NCI-H2107 treated with DMSO at 0.1 percent for 48 hours (cell line): ENCODE data around the gene HBG2.

Source experiments
- DNase-seq: peaks from one replicate; lab custom pipeline; 2025; ENCODE audit not compliant: unreplicated experiment; lab: John Stamatoyannopoulos, UW

HBG2 gene

DNA sequence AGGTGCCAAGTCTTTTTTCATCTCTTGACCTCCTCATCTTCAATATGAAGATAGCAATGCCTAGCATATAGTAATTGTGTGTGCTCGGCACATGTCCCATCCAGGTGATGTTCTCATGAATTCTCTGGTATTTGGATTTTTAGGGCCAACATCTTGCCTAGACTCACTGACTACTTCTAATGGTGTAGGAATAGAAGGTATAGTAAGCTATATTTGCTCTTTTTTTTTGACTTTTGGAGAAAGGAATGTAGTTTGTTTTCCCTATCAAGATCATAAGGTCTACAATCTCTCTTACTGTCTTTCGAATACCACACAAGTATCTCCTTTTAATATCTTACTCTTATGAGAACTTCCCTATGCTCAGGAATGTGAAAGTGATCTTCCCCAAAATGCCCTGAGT lies 23.5 kb downstream of the HBG2 start:
- DNase-seq, result no peak

DNA sequence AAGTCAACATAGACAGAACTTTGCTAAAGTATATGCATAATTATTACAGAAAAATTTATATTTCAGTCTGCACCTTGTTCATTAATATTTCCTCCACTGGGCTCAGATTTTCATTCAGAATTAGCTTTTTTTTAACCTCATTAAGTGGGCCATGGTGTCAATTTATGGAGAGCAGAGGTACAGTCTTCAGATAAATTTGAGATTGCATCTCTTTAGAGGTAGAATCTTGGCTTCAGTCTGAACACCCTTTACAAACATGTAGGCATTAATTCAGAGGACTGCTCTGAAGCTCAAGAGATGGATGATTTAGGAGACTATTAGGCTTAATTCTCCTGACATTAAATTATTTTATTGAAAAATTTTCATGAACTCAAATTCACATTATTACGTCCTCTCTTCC lies 24.3 kb downstream of the HBG2 start:
- no peak for DNase-seq

DNA sequence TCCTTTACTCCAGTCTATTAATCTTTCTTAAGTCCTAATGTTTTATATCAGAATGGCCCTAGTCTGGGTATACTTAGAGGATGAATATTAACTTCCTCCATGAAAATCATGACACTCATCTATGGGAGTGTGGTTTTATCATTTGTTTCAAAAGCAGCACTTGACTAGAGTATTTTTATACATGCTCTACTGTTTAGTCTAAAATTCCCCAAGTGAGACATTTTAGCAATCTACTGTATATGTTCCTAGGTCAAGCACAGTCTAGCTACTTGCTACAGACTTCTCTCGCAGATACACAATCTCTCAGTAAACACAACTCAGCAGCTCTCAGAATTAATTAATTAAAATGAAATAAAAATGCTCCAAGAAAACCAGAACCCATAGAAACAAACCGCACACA lies 24.8 kb downstream of the HBG2 start:
- no peak for DNase-seq

- no peak for DNase-seq
These were observed 25.2 kb downstream of the HBG2 start for GRCh38 chr11:5229356-5229755.

- DNase-seq, result no peak
These were observed 26.5 kb downstream of the HBG2 start for GRCh38 chr11:5228124-5228523.

- no peak for DNase-seq
These were observed 26.9 kb downstream of the HBG2 start for GRCh38 chr11:5227681-5228080.

DNA sequence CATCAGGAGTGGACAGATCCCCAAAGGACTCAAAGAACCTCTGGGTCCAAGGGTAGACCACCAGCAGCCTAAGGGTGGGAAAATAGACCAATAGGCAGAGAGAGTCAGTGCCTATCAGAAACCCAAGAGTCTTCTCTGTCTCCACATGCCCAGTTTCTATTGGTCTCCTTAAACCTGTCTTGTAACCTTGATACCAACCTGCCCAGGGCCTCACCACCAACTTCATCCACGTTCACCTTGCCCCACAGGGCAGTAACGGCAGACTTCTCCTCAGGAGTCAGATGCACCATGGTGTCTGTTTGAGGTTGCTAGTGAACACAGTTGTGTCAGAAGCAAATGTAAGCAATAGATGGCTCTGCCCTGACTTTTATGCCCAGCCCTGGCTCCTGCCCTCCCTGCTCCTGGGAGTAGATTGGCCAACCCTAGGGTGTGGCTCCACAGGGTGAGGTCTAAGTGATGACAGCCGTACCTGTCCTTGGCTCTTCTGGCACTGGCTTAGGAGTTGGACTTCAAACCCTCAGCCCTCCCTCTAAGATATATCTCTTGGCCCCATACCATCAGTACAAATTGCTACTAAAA lies 27.8 kb downstream of the HBG2 start, which contains the start of gene HBB:
Gene HBB (minus strand): TSS at position 340 of the 579 bp plus-strand sequence. CDS start 50 bp downstream, at position 290.
- peak; percentile 1 for DNase-seq

DNA sequence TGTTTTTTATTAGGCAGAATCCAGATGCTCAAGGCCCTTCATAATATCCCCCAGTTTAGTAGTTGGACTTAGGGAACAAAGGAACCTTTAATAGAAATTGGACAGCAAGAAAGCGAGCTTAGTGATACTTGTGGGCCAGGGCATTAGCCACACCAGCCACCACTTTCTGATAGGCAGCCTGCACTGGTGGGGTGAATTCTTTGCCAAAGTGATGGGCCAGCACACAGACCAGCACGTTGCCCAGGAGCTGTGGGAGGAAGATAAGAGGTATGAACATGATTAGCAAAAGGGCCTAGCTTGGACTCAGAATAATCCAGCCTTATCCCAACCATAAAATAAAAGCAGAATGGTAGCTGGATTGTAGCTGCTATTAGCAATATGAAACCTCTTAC lies 29.1 kb downstream of the HBG2 start:
- DNase-seq, result no peak

DNA sequence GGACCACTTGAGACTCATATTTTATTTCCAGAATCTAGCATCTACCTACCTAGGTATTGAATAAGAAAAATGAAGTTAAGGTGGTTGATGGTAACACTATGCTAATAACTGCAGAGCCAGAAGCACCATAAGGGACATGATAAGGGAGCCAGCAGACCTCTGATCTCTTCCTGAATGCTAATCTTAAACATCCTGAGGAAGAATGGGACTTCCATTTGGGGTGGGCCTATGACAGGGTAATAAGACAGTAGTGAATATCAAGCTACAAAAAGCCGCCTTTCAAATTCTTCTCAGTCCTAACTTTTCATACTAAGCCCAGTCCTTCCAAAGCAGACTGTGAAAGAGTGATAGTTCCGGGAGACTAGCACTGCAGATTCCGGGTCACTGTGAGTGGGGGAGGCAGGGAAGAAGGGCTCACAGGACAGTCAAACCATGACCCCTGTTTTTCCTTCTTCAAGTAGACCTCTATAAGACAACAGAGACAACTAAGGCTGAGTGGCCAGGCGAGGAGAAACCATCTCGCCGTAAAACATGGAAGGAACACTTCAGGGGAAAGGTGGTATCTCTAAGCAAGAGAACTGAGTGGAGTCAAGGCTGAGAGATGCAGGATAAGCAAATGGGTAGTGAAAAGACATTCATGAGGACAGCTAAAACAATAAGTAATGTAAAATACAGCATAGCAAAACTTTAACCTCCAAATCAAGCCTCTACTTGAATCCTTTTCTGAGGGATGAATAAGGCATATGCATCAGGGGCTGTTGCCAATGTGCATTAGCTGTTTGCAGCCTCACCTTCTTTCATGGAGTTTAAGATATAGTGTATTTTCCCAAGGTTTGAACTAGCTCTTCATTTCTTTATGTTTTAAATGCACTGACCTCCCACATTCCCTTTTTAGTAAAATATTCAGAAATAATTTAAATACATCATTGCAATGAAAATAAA lies 29.8 kb downstream of the HBG2 start:
- DNase-seq, result no peak

DNA sequence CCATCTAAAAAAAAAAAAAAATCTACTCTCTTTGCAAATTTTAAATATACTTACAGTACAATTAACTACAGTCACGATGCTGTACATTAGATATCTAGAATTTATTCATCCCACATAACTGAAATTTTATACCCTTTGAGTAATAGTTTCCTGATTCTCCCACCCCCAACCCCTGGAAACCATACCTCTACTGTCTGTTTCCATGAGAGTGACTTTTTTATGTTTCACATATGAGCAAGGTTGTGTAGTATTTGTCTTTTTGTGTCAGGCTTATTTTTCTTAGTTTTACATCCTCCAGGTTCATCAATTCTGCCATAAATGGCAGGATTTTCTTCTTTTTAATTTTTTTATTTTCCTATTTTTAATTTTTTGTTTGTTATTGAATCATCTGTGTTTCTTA lies 30.9 kb downstream of the HBG2 start:
- no peak for DNase-seq

DNA sequence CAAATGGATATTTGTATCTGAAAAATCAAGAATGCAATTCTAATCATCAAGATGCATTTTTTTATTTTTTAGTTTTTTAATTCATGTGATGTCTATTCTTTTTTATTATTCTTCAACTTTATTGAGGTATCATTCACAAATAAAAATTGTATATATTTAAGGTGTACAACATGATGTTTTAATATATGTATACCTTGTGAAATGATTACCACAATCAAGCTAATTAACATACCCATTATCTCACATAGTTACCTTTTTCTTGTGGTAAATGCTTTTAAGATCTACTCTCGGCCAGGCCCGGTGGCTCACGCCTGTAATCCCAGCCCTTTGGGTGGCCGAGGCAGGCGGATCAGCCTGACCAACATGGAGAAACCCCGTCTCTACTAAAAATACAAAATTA lies 31.4 kb downstream of the HBG2 start:
- DNase-seq, result no peak

DNA sequence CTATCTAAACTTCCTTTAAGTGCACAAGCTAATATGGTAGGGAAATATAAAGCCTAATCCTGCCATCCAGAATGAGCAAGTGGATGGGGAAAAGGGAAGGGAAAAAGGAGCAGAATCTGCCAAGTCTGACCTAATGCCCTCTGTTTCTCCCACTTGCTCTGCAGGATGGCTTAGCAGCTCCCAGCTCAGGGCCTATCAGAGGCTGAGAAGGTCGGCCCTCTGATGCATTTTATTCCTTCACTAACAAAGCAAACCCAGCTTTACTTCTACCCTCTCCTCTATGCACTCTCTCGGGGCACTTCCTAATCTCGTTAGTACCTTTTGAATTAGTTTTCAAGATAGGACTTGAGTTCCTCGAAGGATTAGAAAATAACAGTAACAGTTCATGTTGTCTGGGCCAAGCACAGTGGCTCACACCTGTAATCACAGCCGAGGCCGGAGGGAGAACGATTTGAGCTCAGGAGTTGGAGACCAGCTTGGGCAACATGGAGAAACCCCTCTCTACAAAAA lies 44.1 kb downstream of the HBG2 start:
- DNase-seq, result no peak

DNA sequence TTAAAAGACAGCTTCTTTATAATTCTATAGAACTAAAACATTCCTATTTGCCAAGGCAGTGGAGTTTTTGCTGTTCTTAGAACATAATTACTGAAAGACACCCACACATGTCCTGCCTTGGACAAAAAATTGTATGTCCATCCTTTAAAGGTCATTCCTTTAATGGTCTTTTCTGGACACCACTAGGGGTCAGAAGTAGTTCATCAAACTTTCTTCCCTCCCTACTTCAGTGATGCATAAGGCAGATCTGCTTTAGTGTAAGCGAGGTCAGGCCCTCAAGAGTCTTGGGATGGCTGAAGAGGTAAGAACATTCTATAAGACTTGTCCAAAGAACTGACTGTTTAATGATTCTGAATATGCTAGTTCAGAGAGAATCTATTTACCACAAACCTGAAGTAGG lies 49.8 kb downstream of the HBG2 start:
- no peak for DNase-seq

DNA sequence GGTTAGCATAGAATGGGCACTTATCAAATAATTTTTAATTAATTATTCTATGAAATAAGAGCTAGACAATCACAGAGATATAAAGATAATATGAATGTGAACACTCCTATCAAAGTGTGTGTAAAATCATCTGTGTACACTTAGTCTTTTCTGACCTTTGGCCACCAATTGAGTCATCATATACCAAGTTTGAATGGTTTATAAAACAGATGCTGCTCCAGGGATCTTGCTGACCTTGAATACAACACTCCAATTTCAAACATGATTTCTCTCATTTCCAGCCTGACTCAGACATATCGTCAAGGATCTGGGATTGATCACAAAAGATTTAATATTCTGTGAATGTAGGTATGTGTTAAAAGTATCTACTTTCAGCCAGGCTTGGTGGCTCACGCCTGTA lies 51.2 kb downstream of the HBG2 start:
- DNase-seq, result no peak
